T follicular helper cell (primary cell): ENCODE data around the gene EMILIN3.

Source experiments
- DNase-seq: peaks from one replicate; pipeline ENCODE4 v3.0.0-alpha.2; 2020; ENCODE audit warnings: low read depth

The EMILIN3 gene

DNA sequence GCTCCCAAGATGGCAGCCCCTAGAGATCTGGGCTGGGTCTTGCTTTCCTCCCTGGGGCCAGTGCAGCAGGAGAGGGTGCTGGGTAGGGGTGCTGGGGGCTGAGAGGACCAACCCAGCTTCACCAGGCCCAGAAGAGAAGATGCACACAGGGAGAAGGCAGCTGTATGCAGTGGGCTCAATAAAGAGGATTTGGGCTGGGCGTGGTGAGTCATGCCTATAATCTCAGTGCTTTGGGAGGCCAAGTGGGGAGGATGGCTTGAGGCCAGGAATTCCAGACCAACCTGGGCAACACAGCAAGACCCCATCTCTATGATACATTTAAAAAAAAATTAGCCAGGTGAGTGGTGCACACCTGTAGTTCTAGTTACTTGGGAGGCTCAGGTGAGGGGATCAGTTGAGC, 25.7 kb upstream of the EMILIN3 start:
- no peak for DNase-seq

DNA sequence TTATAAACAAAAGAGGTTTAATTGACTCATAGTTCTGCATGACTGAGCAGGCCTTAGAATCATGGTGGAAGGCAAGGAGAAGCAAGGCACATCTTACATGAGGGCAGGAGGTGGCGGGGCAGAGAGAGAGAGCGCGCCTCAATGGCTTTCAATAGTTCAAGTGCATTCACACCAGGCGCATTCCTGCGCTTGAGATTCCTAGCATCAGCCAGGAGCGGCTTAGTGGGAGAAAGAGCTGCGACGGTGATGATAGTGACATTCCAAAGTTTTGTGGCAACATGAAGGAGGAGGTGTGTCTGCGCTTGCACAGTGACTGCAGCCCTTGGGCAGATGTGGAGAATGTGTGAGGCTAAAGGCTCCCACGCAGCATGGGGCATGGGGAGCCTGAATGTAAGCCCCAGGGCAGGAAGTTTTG, 25.0 kb upstream of the EMILIN3 start:
- DNase-seq, result no peak

GRCh38 chr20:41390889-41391288, 24.3 kb upstream of the EMILIN3 start:
- DNase-seq, result no peak

DNA sequence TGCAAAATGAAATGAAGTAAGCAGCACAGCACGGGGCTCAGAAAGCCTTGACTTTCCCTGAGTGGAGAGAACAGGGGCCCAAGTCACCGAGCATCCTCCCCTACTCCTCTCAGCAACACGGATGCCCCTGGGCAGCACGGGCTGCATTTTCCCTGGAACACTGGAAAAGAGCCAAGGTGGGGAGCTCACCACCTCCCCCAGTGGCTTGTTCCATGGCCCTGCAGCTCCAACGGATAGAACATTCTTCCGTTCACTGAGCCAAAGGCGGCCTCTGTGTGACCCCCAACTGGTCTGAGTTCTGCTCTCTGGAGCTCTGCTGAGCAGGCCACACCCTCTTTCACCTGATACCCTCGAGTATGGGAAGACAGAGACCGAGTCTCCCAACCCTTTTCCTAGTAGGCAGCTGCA, 20.8 kb upstream of the EMILIN3 start:
- no peak for DNase-seq

- no peak for DNase-seq
These were observed 20.1 kb upstream of the EMILIN3 start for GRCh38 chr20:41386502-41387427.

DNA sequence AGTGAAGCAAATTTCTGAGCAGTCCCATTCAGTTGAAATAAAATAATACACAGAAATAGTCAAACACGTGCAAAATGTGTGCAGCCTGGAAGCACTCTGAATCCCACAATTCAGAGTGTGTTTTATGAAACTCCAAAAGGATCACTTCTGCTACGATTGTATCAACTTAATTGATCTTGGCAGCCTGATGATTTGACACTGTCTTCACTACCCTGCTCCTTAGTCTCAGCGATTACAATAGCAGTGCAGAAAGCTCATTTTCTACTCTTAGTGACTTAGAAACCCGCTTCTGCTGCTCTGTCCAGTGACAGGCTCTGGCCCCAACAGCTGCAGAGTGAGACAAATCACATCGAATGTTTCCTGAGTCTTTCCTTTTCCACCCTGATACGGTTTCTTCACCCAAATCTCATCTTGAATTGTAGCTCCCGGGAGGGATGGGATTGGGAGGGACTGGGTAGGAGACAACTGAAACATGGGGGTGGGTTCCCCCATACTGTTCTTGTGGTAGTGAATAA, 16.2 kb upstream of the EMILIN3 start:
- DNase-seq, result no peak

DNA sequence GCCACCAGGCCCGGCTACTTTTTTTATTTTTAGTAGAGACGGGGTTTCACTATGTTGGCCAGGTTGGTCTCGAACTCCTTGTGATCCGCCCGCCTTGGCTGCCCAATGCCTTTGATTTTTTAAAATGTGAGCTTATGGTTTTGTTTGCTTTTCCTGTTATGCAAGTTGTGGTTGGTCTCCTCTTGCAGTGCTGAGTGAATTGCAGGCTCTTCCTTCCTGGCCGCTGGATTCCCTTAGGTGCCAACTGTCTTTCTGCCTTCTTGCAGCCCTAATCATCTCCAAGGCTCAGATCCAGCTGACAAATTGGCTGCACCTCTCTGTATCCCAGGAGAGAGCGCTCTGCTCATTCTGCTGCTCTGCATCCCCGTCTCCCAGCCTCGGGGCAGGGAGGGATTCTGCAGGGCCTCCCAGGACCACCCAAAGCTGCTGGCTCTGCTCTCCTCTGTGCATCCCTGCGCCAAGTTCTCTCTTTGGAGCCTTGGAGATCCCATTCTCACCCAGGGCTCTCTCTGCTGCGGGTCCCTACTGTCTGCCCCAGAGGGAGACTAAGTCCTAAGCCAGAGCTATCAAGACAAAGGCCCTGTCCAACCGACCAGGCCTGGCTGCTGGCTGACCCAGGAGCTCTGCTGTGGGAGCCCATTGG, 14.1 kb upstream of the EMILIN3 start:
- no peak for DNase-seq

DNA sequence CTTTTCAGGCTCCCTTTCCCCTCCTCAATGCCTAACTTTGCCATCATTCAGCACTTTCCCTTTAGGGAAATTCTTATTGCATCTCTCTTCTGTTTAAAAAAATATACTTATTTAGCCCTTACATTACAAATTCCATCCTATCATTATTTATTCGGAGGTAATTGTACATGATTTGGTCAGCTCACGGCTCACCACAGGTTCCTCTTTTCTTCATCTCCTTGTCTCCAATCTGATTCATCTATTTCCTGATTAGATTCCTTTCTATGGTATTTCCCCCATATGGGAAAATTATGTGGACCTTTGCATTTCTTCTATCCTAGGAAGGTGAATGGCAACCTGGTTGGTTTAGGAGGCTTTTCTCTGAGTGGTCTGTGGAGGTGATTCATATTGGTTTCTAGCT, 12.9 kb upstream of the EMILIN3 start:
- DNase-seq, result no peak

DNA sequence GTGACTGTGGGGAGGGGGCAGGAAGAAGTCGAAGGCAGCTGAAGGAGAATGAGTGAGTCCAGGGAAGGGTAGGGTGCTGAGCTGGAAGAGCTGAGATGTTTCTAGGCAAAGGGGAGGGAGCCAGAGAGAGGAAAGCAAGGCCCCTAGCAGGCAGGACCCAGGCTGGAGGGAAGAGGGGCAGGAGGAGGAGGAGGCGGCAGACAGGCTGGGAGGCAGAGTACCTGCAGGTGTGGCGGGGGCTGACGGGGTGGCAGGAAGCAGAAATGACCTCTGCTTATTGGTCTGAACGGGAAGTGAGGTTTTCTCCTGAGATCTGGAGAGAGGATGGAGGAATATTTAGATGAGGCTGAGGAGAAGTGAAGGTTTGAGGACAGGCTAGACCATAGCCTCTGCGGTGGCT, 10.7 kb upstream of the EMILIN3 start:
- no peak for DNase-seq

GRCh38 chr20:41376349-41376748, 9.7 kb upstream of the EMILIN3 start:
- no peak for DNase-seq

DNA sequence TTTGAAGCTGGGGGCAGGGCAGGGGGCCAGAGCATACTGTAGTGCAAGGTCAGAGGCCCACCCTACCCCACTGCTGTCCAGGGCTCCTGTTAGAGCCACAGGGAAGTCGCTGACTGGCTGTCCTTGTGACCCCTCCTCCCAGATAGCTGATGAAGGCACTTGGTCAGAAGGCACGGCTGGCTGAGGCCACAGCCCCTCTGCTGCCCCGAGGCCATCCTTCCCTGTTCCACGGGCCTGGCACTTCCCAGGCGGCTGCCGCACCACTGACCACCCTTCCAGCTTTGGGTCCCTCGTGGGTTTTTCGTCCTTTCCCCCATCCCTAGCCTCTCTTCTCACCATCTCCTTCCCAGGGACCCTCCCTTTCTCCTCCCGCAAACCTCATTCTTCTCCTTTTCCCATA, 9.2 kb upstream of the EMILIN3 start:
- DNase-seq, result no peak

DNA sequence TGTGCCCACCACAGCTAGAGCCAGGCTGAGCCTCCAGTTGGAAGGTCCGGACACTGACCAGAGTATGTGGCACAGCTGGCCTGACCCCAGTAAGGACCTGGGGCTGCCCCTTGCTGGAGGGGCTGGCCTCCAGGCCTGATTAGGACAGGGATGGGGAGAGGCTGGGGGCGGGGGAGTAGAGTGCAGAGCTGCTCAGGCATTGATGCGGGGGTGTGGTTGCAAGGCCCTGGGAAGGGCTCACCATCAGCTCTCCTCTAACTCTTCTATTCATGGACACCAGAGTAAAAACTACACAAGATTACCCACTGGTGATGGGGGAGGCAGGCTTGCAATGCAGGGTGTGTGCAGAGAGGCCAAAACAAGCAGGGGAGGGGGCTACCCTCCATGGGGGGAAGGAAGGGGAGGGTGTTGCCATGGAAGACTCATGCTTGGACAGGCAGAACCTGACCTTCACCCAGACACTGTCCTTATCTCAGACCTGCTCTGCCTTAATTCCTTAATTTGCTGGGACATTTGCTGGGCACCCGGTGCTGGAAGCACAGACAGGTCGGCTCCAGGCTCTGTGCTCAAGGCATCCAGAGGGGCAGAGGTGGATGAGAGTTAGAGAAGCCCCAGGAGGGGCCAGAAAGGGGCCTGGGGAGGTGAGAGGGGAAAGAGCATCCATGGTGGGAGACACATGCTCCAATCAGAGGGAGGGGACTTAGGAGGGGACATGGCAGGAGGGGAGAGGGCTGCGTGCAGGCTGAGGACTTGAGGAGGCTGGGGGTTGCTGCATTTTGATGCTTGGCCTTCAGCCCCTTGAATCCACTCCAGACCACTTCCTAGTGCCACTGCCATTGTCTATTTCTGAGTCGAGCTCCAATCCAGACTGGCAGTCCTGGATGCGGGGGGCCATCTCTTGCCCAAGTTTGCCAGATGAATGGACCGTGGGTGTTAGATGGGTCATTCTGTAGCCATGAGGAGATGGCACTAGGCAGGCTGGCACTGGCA, 7.6 kb upstream of the EMILIN3 start:
- DNase-seq, result no peak

GRCh38 chr20:41373251-41373783, 6.7 kb upstream of the EMILIN3 start:
- DNase-seq, result no peak

DNA sequence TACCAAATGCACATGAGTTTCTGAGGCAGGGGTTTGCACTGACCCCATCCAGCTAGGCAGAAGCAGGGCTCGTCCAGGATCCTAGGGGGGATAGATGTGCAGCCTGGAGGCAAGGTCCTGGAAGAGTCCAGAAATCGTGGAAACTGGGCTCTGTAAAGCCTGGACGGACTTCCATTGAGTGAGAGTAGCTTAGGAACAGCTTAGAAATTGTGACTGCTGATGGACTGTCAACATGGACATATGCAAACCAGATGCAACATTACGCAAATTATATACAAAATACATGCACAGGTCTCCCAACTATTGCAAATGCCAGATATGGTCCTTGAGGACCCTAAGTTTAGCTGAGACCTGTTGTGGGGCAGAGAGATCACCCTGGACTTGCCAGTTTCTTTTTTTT, 4.8 kb upstream of the EMILIN3 start:
- no peak for DNase-seq

DNA sequence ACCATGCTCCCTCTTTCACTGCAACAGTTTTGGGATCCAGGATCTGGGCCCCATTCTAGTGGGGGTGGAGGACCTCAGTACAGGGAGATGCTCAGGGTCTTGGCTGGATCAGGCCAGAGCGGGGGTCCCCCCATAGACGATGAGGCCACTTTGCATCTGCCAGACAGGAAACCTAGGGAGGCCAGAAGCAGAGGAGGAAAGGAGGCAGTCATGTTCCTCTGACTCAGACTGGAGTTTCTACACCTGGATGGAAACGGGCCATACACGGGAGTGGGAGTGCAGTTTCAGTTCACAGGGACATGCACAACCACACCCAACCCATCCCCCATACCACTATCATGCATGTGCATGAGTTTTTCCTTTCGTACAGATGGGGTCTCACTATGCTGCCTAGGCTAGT, 3.6 kb upstream of the EMILIN3 start:
- DNase-seq, result no peak

GRCh38 chr20:41369673-41370072, 3.1 kb upstream of the EMILIN3 start:
- no peak for DNase-seq

- no peak for DNase-seq
These were observed 1.3 kb upstream of the EMILIN3 start for GRCh38 chr20:41367956-41368355.

- DNase-seq, result no peak
These were observed 726 bp upstream of the EMILIN3 start for GRCh38 chr20:41367393-41367695.

- no peak for DNase-seq
These were observed 657 bp downstream of the EMILIN3 start for GRCh38 chr20:41365777-41366545.

DNA sequence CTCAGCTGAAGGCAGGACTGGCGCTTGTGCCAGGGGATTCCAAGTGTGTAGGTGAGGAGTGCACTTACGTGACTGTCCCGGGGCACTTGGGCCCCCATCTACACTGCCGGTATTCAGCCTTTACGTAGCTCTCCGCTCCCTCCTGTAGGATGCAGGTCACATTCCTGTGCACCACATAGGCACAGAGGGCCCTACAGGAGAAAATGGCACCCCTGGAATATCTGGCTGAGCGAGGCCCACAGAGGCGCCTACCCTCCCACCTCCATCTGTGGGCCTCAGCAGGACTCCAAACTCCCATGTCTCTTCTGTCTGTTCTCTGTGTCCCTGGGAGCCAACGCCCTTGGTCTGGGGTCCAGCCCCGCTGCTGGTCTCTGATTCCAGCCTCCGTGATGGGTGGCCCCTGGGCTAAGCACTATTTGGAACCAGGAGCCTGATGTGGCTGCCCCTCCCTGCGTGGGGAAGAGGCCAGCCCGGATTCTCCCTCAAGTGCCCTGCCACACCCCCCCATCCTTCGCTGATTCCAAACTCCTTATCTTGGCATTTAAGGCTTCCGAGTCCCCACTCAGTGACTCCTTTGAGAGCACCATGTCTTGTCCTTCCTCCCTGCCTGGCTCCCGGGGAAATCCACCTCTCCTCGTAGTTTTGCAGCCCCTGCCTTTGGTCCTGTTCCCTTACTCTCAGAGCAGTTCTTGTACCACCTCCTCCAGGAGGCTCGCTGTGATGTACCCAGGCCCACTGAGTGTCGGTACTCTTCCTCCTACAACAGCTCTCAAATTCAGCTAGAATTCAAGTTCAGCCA, 1.5 kb downstream of the EMILIN3 start:
- no peak for DNase-seq
